Mammary epithelial cell (primary cell): ENCODE measurements around the gene LONRF2.

ENCODE experiments used
- CTCF ChIP-seq, 2 donors: IDR thresholded peaks in 1 of 2; conservative IDR thresholded peaks in 1 of 2; 2 replicates each; pipeline ENCODE4 v1.5.1; 2011 to 2012; ENCODE audit warnings: inconsistent platforms in 2 of 2, low read length in 2 of 2, mild to moderate bottlenecking in 2 of 2, control low read depth in 1 of 2, low read depth in 1 of 2; ENCODE audit not compliant: insufficient read depth in 1 of 2; ENCODE audit errors: extremely low read depth in 1 of 2
- EZH2 ChIP-seq: IDR thresholded peaks from 2 replicates; pipeline ENCODE4 v1.6.1; 2012; ENCODE audit warnings: low read length, inconsistent platforms, borderline replicate concordance

GRCh38 chr2:100257939-100258338, 64.4 kb downstream of the LONRF2 start:
- TF ChIP-seq CTCF (conservative IDR thresholded peaks at IDR 0.05 in 1 of 2, IDR thresholded peaks at IDR 0.05 in 1 of 2; ENCODE audit: extremely low read depth in 1 of 2, insufficient read depth in 1 of 2, low read depth in 1 of 2, low read length in 2 of 2) (no peak), EZH2 (no peak)
